Measurements from ENCODE around the gene FGF12.

Gene FGF12

DNA sequence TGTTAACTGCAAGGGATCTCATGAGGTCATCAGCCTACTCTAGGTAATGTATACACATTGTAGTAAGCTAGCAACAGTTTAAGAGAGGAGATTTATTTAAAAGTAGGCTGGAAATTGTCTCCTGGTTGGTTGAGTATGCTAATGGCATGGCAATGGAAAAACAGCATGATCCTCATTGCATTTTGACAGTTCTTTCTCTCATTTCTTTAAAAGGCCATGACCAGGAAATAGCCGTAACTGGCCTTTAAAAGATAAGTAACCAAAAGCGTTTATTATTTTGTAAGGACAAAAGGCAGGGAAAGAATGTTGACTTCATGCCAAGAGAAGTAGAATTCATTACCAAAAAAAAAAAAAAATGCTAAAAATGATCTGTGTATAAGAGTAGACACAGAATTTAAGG is 310.3 kb downstream of the FGF12 start:
- DNase-seq (ENCODE audit: low read depth, low spot score): no peak

- DNase-seq (ENCODE audit: low read depth, low spot score): no peak
Measured at GRCh38 chr3:192413461-192413860, 313.9 kb downstream of the FGF12 start.

DNA sequence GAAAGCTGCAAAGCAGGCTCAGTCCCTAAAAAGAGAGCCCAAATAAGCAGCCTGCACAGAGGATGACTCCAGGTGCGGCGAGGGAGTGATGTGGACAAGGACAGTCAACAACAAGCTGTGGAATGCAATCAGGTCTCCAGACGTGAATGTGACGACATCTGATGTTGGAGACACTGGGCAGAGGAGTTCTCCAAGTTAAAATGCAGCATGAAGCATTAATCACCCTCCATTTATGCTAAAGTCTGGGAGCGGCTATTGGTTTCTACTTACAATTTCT is 316.7 kb downstream of the FGF12 start:
- DNase-seq (ENCODE audit: low read depth, low spot score): no peak

GRCh38 chr3:192409838-192410683 is 317.3 kb downstream of the FGF12 start:
- peak; percentile 21 for DNase-seq (ENCODE audit: low read depth, low spot score)

DNA sequence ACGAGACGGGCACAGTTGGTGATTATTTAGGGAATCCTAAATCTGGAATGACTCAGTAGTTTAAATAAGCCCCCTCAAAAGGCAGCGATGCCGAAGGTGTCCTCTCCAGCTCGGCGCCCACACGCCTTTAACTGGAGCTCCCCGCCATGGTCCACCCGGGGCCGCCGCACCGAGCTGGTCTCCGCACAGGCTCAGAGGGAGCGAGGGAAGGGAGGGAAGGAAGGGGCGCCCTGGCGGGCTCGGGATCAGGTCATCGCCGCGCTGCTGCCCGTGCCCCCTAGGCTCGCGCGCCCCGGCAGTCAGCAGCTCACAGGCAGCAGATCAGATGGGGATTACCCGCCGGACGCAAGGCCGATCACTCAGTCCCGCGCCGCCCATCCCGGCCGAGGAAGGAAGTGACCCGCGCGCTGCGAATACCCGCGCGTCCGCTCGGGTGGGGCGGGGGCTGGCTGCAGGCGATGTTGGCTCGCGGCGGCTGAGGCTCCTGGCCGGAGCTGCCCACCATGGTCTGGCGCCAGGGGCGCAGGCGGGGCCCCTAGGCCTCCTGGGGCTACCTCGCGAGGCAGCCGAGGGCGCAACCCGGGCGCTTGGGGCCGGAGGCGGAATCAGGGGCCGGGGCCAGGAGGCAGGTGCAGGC is 318.0 kb downstream of the FGF12 start:
- DNase-seq (ENCODE audit: low read depth, low spot score): peak; percentile 65

DNA sequence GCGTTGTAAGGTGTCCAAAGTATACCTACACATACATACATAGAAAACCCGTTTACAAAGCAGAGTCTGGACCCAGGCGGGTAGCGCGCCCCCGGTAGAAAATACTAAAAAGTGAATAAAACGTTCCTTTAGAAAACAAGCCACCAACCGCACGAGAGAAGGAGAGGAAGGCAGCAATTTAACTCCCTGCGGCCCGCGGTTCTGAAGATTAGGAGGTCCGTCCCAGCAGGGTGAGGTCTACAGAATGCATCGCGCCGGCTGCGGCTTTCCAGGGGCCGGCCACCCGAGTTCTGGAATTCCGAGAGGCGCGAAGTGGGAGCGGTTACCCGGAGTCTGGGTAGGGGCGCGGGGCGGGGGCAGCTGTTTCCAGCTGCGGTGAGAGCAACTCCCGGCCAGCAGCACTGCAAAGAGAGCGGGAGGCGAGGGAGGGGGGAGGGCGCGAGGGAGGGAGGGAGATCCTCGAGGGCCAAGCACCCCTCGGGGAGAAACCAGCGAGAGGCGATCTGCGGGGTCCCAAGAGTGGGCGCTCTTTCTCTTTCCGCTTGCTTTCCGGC is 318.6 kb downstream of the FGF12 start:
- peak; percentile 34 for DNase-seq (ENCODE audit: low read depth, low spot score)

DNA sequence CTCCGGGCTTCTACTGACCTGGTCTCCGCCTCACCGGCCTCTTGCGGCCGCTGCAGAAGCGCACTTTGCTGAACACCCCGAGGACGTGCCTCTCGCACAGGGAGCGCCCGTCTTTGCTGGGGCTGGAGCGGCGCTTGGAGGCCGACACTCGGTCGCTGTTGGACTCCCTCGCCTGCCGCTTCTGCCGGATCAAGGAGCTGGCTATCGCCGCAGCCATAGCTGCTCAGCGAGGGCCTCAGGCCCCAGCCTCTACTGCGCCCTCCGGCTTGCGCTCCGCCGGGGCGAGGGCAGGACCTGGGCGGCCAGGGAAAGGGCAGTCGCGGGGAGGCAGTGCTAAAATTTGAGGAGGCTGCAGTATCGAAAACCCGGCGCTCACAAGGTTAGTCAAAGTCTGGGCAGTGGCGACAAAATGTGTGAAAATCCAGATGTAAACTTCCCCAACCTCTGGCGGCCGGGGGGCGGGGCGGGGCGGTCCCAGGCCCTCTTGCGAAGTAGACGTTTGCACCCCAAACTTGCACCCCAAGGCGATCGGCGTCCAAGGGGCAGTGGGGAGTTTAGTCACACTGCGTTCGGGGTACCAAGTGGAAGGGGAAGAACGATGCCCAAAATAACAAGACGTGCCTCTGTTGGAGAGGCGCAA is 319.2 kb downstream of the FGF12 start:
- peak; percentile 67 for DNase-seq (ENCODE audit: low read depth, low spot score)

DNA sequence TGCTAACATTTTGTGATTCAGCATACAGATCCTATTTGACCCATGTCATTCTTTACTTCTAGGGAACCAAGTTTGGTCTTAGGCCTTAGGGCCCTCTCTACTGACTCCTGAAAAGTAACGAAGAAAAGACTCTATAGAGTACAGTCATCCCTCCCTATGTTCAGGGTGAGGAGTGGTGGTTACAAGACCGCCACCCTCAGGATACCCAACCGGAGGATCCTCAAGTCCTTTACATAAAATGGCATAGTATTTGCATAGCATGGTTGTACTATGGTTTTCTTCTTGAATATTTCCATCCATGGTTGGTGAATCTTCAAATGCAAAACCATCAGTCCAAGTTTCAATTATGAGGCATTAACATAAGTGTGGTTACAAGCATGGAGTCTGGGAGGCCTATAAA is 327.6 kb downstream of the FGF12 start:
- no peak for DNase-seq (ENCODE audit: low read depth, low spot score)

GRCh38 chr3:192397012-192397411 is 330.3 kb downstream of the FGF12 start:
- DNase-seq (ENCODE audit: low read depth, low spot score): no peak

- peak; percentile 14 for DNase-seq (ENCODE audit: low read depth, low spot score)
Measured at GRCh38 chr3:192395506-192395905, 331.8 kb downstream of the FGF12 start.

- DNase-seq (ENCODE audit: low read depth, low spot score): no peak
Measured at GRCh38 chr3:192392986-192393385, 334.4 kb downstream of the FGF12 start.

GRCh38 chr3:192382861-192383260 is 344.5 kb downstream of the FGF12 start:
- DNase-seq (ENCODE audit: low read depth, low spot score): no peak

DNA sequence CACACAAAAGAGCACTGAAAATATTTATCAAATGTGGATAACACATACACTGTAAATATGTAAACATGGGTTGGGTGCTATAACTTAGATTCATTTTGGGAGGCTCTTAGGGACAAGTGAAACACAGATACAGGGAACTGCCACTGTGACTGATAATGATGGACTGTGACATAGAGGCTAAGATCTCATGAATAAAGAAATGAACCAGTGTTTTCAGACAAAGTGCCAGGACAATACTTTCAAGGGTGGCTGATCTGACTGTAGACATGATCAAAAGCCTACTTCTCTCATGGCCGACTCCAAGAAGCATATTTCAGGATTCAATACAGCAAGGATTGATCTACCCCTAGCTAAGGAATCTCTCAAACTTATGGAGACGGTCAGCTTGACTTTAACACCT is 353.8 kb downstream of the FGF12 start:
- DNase-seq (ENCODE audit: low read depth, low spot score): no peak

GRCh38 chr3:192373032-192373431 is 354.3 kb downstream of the FGF12 start:
- DNase-seq (ENCODE audit: low read depth, low spot score): no peak

GRCh38 chr3:192372616-192373015 is 354.7 kb downstream of the FGF12 start:
- DNase-seq (ENCODE audit: low read depth, low spot score): no peak

GRCh38 chr3:192371870-192372400 is 355.4 kb downstream of the FGF12 start:
- no peak for DNase-seq (ENCODE audit: low read depth, low spot score)

- DNase-seq (ENCODE audit: low read depth, low spot score): no peak
Measured at GRCh38 chr3:192367616-192368015, 359.7 kb downstream of the FGF12 start.

DNA sequence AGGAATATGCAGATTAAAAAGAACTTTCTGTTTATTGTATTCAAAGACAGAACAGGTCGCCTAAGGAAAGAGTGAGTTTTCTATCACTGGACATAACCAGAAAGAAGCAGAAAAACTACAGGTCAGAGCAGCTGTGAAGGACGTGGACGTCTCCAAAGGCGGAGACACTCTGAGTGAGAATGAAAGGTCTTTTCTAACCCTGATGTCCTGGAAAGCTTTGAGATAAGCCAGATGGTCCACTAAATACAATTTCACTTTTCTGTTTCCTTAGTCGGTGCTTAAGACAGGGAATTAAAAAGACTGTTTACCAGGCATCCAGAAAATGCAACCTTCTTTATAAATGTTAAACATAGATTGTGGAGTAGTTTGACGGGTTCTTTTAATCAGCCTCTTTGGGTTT is 360.4 kb downstream of the FGF12 start:
- DNase-seq (ENCODE audit: low read depth, low spot score): no peak

DNA sequence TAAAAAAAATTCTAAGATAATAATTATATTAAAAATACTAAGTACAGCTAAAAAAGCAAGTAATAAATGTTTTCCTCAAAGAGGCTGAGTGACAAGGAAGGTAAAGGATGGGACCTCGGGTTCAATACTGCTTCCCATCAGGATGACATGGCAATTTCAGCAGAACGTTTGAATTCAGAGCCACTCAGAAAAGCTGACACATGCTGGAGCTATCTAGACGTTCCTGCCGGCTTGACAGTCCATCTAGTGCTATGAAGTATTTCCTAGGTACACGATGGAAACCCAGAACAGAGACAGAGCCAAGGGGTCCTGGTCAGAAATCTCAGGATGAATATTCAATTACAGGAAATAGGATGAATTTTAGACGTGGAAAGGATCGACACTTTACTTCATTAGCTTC is 361.8 kb downstream of the FGF12 start:
- no peak for DNase-seq (ENCODE audit: low read depth, low spot score)

- DNase-seq (ENCODE audit: low read depth, low spot score): no peak
Measured at GRCh38 chr3:192364316-192364715, 363.0 kb downstream of the FGF12 start.

- peak; percentile 19 for DNase-seq (ENCODE audit: low read depth, low spot score)
Measured at GRCh38 chr3:192354687-192355086, 372.7 kb downstream of the FGF12 start.

DNA sequence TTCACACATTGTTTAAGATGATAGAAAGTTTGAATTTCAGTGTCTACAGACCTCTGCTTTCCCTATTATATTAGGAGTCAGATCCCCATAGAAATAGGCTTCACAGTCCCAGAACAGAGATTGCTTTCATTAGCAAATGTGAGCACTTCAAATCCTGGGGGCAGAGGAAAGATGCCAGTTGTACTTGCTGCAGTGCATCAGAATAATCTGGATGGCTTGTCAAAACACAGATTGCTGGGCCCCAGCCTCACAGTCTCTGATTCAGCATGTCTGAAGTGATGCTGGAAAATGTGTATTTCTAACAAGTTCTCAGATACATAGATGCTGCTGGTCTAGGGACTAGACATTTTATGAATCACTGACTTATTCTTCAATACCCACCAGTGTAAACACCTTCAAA is 375.2 kb downstream of the FGF12 start:
- no peak for DNase-seq (ENCODE audit: low read depth, low spot score)

Data from ELF-1 (cell line).